ENCODE data around the gene SPRY4. TPM values are rescaled to one million over a fixed set of nuclear protein-coding genes. Genes with fewer than 3 reads are reported as not detected.

Gene SPRY4
- total and polyA plus RNA-seq, 2 of the 8 experiments (the other 6 are each of a cell fraction or from before 2014, with no cell fraction given): 59.1 to 113 TPM

- FAIRE-seq: no peak
- no peak overlapping the region for H2BK5ac ChIP-seq (ENCODE audit: low read depth, low read length)
- no peak overlapping the region for H4K5ac ChIP-seq (ENCODE audit: insufficient read length, low read depth, low read length)
- no peak overlapping the region for H3K9ac ChIP-seq (replicated peaks in 1 of 4; ENCODE audit: extremely low read depth in 1 of 4, low read depth in 3 of 4, low read length in 3 of 4)
- H3K4me2 ChIP-seq (ENCODE audit: insufficient read depth in 1 of 2, low read depth in 2 of 2, low read length in 2 of 2): peak overlapping the region in 1 of 2 experiments; percentile 4; a peak in 1 of 4 replicates
- H3K14ac ChIP-seq (ENCODE audit: insufficient read length): no peak overlapping the region
- peaks cover 70 to 100% of the 10 kb centered on the region in 2 experiments for H3K79me2 ChIP-seq (ENCODE audit: control insufficient read depth in 1 of 2, insufficient read depth in 2 of 2, low read length in 2 of 2)
- H4K91ac ChIP-seq (replicated peaks; ENCODE audit: insufficient read length, low read length): no peak overlapping the region
- no peak overlapping the region for H4K8ac ChIP-seq (ENCODE audit: extremely low read depth, insufficient read depth, low read length)
- ChIA-PET CTCF (ENCODE audit: partially characterized antibody) (interaction anchor here (0.6 to 13.7 kb wide), 9 partner anchors 11 to 277 kb away, joined by 3 to 191 read pairs (median 3); no protein-coding TSS in a partner anchor), POLR2A (ENCODE audit: partially characterized antibody) (interaction anchor here (1.1 to 1.8 kb wide), 4 partner anchors 8 to 21 kb away, joined by 3 to 6 read pairs (median 4); no protein-coding TSS in a partner anchor)
- no peak overlapping the region for H3K56ac ChIP-seq (replicated peaks; ENCODE audit: insufficient read length, low read depth, low read length)
- no peak overlapping the region for H2BK20ac ChIP-seq (ENCODE audit: low read length)
- 80% methylated on average over 5 of the region's 5 CpGs; no CpG with 5 or more reads in 1 of the 2 experiments for WGBS, 2 experiments (ENCODE audit: extremely low coverage in 1 of 2, insufficient coverage in 1 of 2, insufficient read length in 1 of 2, insufficient replicate concordance in 2 of 2, low coverage in 1 of 2, low lambda C conversion rate in 2 of 2, missing lambda C conversion rate in 1 of 2)
- no peak overlapping the region for H2BK12ac ChIP-seq (ENCODE audit: low read depth, low read length)
- H2BK15ac ChIP-seq (ENCODE audit: low read length): no peak overlapping the region
- H3K4me3 ChIP-seq (ENCODE audit: extremely low read depth in 1 of 4, insufficient read depth in 2 of 4, low read depth in 3 of 4, low read length in 4 of 4): no peak overlapping the region
- no peaks in the 10 kb centered on the region for H3K9me3 ChIP-seq (ENCODE audit: insufficient read depth in 2 of 2, low read depth in 1 of 2, low read length in 1 of 2)
- H3K27ac ChIP-seq (ENCODE audit: low read depth, low read length): no peak overlapping the region
- H3K27me3 ChIP-seq (replicated peaks in 1 of 4; ENCODE audit: control insufficient read depth in 3 of 4, extremely low read depth in 1 of 4, insufficient read depth in 3 of 4, low read length in 3 of 4): no peaks in the 10 kb centered on the region; a peak in 1 of 7 replicates
- no peak overlapping the region for H3K18ac ChIP-seq (ENCODE audit: extremely low read depth, low read length)
- H2AK5ac ChIP-seq (ENCODE audit: low read depth, low read length): no peak overlapping the region
- peaks cover 10 to 45% (median 27%) of the 10 kb centered on the region in 4 experiments for H3K36me3 ChIP-seq (ENCODE audit: control insufficient read depth in 2 of 4, insufficient read depth in 4 of 4, low read length in 3 of 4)
- H3K4me1 ChIP-seq (replicated peaks in 1 of 4; ENCODE audit: control insufficient read depth in 3 of 4, insufficient read depth in 4 of 4, low read length in 3 of 4): peaks cover 13 to 43% (median 20%) of the 10 kb centered on the region in 4 experiments
- H2BK120ac ChIP-seq (replicated peaks; ENCODE audit: low read depth, low read length): no peak overlapping the region
- no peak overlapping the region for H3K4ac ChIP-seq (replicated peaks; ENCODE audit: insufficient read length, low read depth, low read length)
- H4K20me1 ChIP-seq (replicated peaks in 1 of 2; ENCODE audit: control insufficient read depth in 1 of 2, insufficient read depth in 2 of 2, low read length in 2 of 2): peaks cover 52 to 61% of the 10 kb centered on the region in 2 experiments
- DNase-seq (ENCODE audit: low read depth in 1 of 2, low spot score in 2 of 2): no peak
- H3K23ac ChIP-seq (ENCODE audit: insufficient read length): no peak overlapping the region
- H2AFZ ChIP-seq (ENCODE audit: low read length): no peak overlapping the region
- peaks cover 7% of the 10 kb centered on the region; the same call in 1 of the 2 replicates for H3K79me1 ChIP-seq (ENCODE audit: low read depth, low read length)
- peaks cover 11% of the 10 kb centered on the region; the same call in 1 of the 2 replicates for H3K23me2 ChIP-seq (ENCODE audit: low read depth, low read length)
- no peak for TF ChIP-seq USF2 (IDR thresholded peaks at IDR 0.05; ENCODE audit: low read length)
- no peak for TF ChIP-seq CTBP2 (IDR thresholded peaks at IDR 0.05; ENCODE audit: borderline replicate concordance, insufficient read depth, insufficient read length, low read length)
- no peak for TF ChIP-seq RBBP5 (IDR thresholded peaks at IDR 0.05; ENCODE audit: borderline replicate concordance, low read depth, low read length)
- no peak for TF ChIP-seq CREB1 (IDR thresholded peaks at IDR 0.05)
- TF ChIP-seq EP300 (IDR thresholded peaks at IDR 0.05; ENCODE audit: borderline replicate concordance in 1 of 2, low read depth in 2 of 2, low read length in 2 of 2): no peak
- no peak for TF ChIP-seq MAX (IDR thresholded peaks at IDR 0.05)
- TF ChIP-seq RXRA (IDR thresholded peaks at IDR 0.05; ENCODE audit: insufficient read depth, low read depth, low read length): no peak
- TF ChIP-seq SIRT6 (IDR thresholded peaks at IDR 0.05; ENCODE audit: low read length): no peak
- TF ChIP-seq GABPA (IDR thresholded peaks at IDR 0.05; ENCODE audit: borderline replicate concordance, insufficient read depth, low read length): no peak
Measured at GRCh38 chr5:142317173-142317572, 7.6 kb downstream of the SPRY4 start.

Measured in H1 (cell line).